ENCODE data around the gene RAB10.

GRCh38 chr2:26119521-26119920 is 85.6 kb downstream of the RAB10 start:
- TF ChIP-seq CTCF (optimal IDR thresholded peaks at IDR 0.05 in 1 of 3, IDR thresholded peaks at IDR 0.05 in 1 of 3, conservative IDR thresholded peaks at IDR 0.05 in 1 of 3; ENCODE audit: extremely low read depth in 1 of 3, insufficient read depth in 2 of 3, low read length in 3 of 3) (no peak), EZH2 (IDR thresholded peaks at IDR 0.05; ENCODE audit: low read length) (no peak)

All from keratinocyte (primary cell).